H9 (cell line): Measurements from ENCODE around the gene COL28A1. TPM values are rescaled to one million over a fixed set of nuclear protein-coding genes. Genes with fewer than 3 reads are reported as not detected.

Experiments used
- DNase-seq: peaks from one replicate; pipeline ENCODE4 v3.0.0-alpha.2; 2017
- H2AFZ ChIP-seq: one replicate; pipeline ENCODE4 v1.6.1; 2013; ENCODE audit warnings: mild to moderate bottlenecking, low read length, control low read depth, moderate library complexity
- H2AK5ac ChIP-seq: 2 replicates; pipeline ENCODE4 v1.6.1; 2013; ENCODE audit warnings: low read length, control low read depth, mixed read lengths; ENCODE audit not compliant: insufficient read length
- H2BK120ac ChIP-seq: one replicate; pipeline ENCODE4 v1.6.1; 2013; ENCODE audit warnings: low read depth, mild to moderate bottlenecking, low read length, control low read depth, inconsistent platforms; ENCODE audit not compliant: poor library complexity, severe bottlenecking
- H2BK12ac ChIP-seq: 2 replicates; pipeline ENCODE4 v1.6.1; 2013; ENCODE audit warnings: low read length, control low read depth, mixed read lengths, low read depth; ENCODE audit not compliant: insufficient read length
- H2BK15ac ChIP-seq: 2 replicates; pipeline ENCODE4 v1.6.1; 2013; ENCODE audit warnings: low read depth, low read length, control low read depth
- H2BK20ac ChIP-seq: one replicate; pipeline ENCODE4 v1.6.1; 2013; ENCODE audit warnings: low read depth, mild to moderate bottlenecking, low read length, control low read depth, inconsistent platforms; ENCODE audit not compliant: poor library complexity, severe bottlenecking
- H2BK5ac ChIP-seq: 2 replicates; pipeline ENCODE4 v1.6.1; 2013; ENCODE audit warnings: low read length, control low read depth, mixed read lengths; ENCODE audit not compliant: insufficient read length
- H3K14ac ChIP-seq: 2 replicates; pipeline ENCODE4 v1.6.1; 2013; ENCODE audit warnings: low read length, control low read depth; ENCODE audit not compliant: insufficient read depth
- H3K18ac ChIP-seq: 2 replicates; pipeline ENCODE4 v1.6.1; 2013; ENCODE audit warnings: low read depth, mild to moderate bottlenecking, mixed read lengths, low read length, control low read depth; ENCODE audit not compliant: insufficient read length
- H3K23ac ChIP-seq: 2 replicates; pipeline ENCODE4 v1.6.1; 2013; ENCODE audit warnings: low read length, control low read depth, mixed read lengths, low read depth; ENCODE audit not compliant: insufficient read length
- H3K23me2 ChIP-seq: 2 replicates; pipeline ENCODE4 v1.6.1; 2013; ENCODE audit warnings: low read depth, mild to moderate bottlenecking, mixed read lengths, low read length, control low read depth; ENCODE audit not compliant: insufficient read length, poor library complexity, severe bottlenecking
- H3K27ac ChIP-seq: 2 replicates; pipeline ENCODE4 v1.5.1; 2013; ENCODE audit warnings: low read length, control low read depth, mixed read lengths, low read depth; ENCODE audit not compliant: insufficient read length
- H3K27me3 ChIP-seq: 2 replicates; pipeline ENCODE4 v1.6.1; 2013; ENCODE audit warnings: low read length, control low read depth, inconsistent platforms; ENCODE audit not compliant: insufficient read depth
- H3K4ac ChIP-seq: 2 replicates; pipeline ENCODE4 v1.6.1; 2013; ENCODE audit warnings: low read depth, mild to moderate bottlenecking, control low read depth, inconsistent platforms, low read length, moderate library complexity
- H3K4me1 ChIP-seq: 2 replicates; pipeline ENCODE4 v1.6.1; 2013; ENCODE audit warnings: low read length, control low read depth, inconsistent platforms; ENCODE audit not compliant: insufficient read depth
- H3K4me2 ChIP-seq: 2 replicates; pipeline ENCODE4 v1.6.1; 2013; ENCODE audit warnings: low read length, control low read depth, mixed read lengths; ENCODE audit not compliant: insufficient read length, insufficient read depth
- H3K56ac ChIP-seq: 2 replicates; pipeline ENCODE4 v1.6.1; 2013; ENCODE audit warnings: low read depth, mild to moderate bottlenecking, mixed read lengths, low read length, control low read depth; ENCODE audit not compliant: insufficient read length
- H3K79me1 ChIP-seq: 2 replicates; pipeline ENCODE4 v1.6.1; 2013; ENCODE audit warnings: low read depth, mild to moderate bottlenecking, moderate library complexity, low read length, control low read depth, inconsistent platforms; ENCODE audit not compliant: insufficient read depth, poor library complexity, severe bottlenecking
- H3K79me2 ChIP-seq: 2 replicates; pipeline ENCODE4 v1.6.1; 2013; ENCODE audit warnings: low read length, control low read depth, inconsistent platforms; ENCODE audit not compliant: insufficient read depth
- H3K9ac ChIP-seq: 2 replicates; pipeline ENCODE4 v1.6.1; 2013; ENCODE audit warnings: low read length, control low read depth, mixed read lengths; ENCODE audit not compliant: insufficient read length; ENCODE audit errors: extremely low read depth
- H3K9me3 ChIP-seq: one replicate; pipeline ENCODE4 v1.6.1; 2013; ENCODE audit warnings: low read depth, low read length, inconsistent platforms; ENCODE audit not compliant: control insufficient read depth
- H3T11ph ChIP-seq: one replicate; pipeline ENCODE4 v1.6.1; 2013; ENCODE audit warnings: mild to moderate bottlenecking, low read length, control low read depth, inconsistent platforms
- H4K20me1 ChIP-seq: one replicate; pipeline ENCODE4 v1.6.1; 2013; ENCODE audit not compliant: control insufficient read depth, insufficient read length, insufficient read depth
- H4K5ac ChIP-seq: 2 replicates; pipeline ENCODE4 v1.6.1; 2013; ENCODE audit warnings: low read depth, mild to moderate bottlenecking, mixed read lengths, low read length, control low read depth; ENCODE audit not compliant: insufficient read length
- H4K8ac ChIP-seq: replicated peaks from 2 replicates; pipeline ENCODE4 v1.6.1; 2013; ENCODE audit warnings: low read length, control low read depth, mixed read lengths, low read depth; ENCODE audit not compliant: insufficient read length
- H4K91ac ChIP-seq: 2 replicates; pipeline ENCODE4 v1.6.1; 2013; ENCODE audit warnings: low read depth, mild to moderate bottlenecking, moderate library complexity, mixed read lengths, low read length, control low read depth; ENCODE audit not compliant: insufficient read length
- H3K27ac Mint-ChIP-seq, 3 experiments: 2 replicates in 2 of 3; 3 replicates in 1 of 3; pipeline ENCODE4 v1.8.0; 2020 to 2021; ENCODE audit warnings: mixed read lengths in 3 of 3, mild to moderate bottlenecking in 1 of 3, moderate library complexity in 1 of 3
- H3K27me3 Mint-ChIP-seq: 2 replicates; pipeline ENCODE4 v1.8.0; 2021; ENCODE audit warnings: low read depth, mild to moderate bottlenecking, moderate library complexity, mixed read lengths
- H3K36me3 Mint-ChIP-seq, 3 experiments: 2 replicates in 2 of 3; 3 replicates in 1 of 3; pipeline ENCODE4 v1.8.0; 2020 to 2021; ENCODE audit warnings: low read depth in 3 of 3, mixed read lengths in 3 of 3; ENCODE audit not compliant: insufficient read depth in 1 of 3
- H3K4me1 Mint-ChIP-seq, 2 experiments: 2 replicates each; pipeline ENCODE4 v1.8.0; 2020; ENCODE audit warnings: mixed read lengths in 2 of 2
- H3K4me3 Mint-ChIP-seq, 2 experiments: 2 replicates in 1 of 2; 3 replicates in 1 of 2; pipeline ENCODE4 v1.8.0; 2020 to 2021; ENCODE audit warnings: mild to moderate bottlenecking in 2 of 2, mixed read lengths in 2 of 2, moderate library complexity in 1 of 2
- H3K9me3 Mint-ChIP-seq, 2 experiments: 2 replicates in 1 of 2; 3 replicates in 1 of 2; pipeline ENCODE4 v1.8.0; 2020; ENCODE audit warnings: mild to moderate bottlenecking in 2 of 2, mixed read lengths in 2 of 2, moderate library complexity in 1 of 2
- CTCF ChIP-seq: fragments of 200-600 bp; sonication (generic); conservative IDR thresholded peaks from 3 replicates; pipeline ENCODE4 v1.8.0; 2021; ENCODE audit warnings: antibody characterized with exemption, mild to moderate bottlenecking
- WGBS: extraction: QIAGEN DNeasy Blood & Tissue Kit; methylation state at CpG from one replicate; pipeline ENCODE4 v1.1.7; 2013; ENCODE audit warnings: missing lambda C conversion rate, low lambda C conversion rate, mixed read lengths; ENCODE audit not compliant: insufficient read length; ENCODE audit errors: extremely low coverage; 5-methylcytosine and 5-hydroxymethylcytosine counted together
- total RNA-seq: library from RNA; stranded (reverse); gene quantifications from 2 replicates; pipeline ENCODE4 v1.2.1, GENCODE V29; 2021

Gene COL28A1
- total RNA-seq, 1 experiment from 2014 or later: 0.66 TPM

GRCh38 chr7:7498856-7499255 is 36.8 kb downstream of the COL28A1 start:
- no peaks in the 10 kb centered on the region for H4K20me1 ChIP-seq
- H3K4me2 ChIP-seq: no peak overlapping the region
- H3K14ac ChIP-seq: no peak overlapping the region
- no peak overlapping the region for H3K18ac ChIP-seq
- H3K4ac ChIP-seq: no peak overlapping the region
- no peak for TF ChIP-seq CTCF
- no peaks in the 10 kb centered on the region for H3K23me2 ChIP-seq
- no peak overlapping the region for H2AFZ ChIP-seq
- no peaks in the 10 kb centered on the region for H3K9me3 ChIP-seq
- H4K5ac ChIP-seq: no peak overlapping the region
- H2BK5ac ChIP-seq: no peak overlapping the region
- no peak overlapping the region for H2BK20ac ChIP-seq
- H2BK12ac ChIP-seq: no peak overlapping the region
- WGBS: no CpG with 5 or more reads among the region's 6 CpGs
- no peaks in the 10 kb centered on the region for H3K27me3 ChIP-seq
- no peak overlapping the region for H3K9ac ChIP-seq
- H3K27ac ChIP-seq: no peak overlapping the region
- no peak overlapping the region for H3K27ac Mint-ChIP-seq
- no peaks in the 10 kb centered on the region for H3K4me1 ChIP-seq
- H4K8ac ChIP-seq: no peak overlapping the region
- no peak overlapping the region for H2AK5ac ChIP-seq
- H3K23ac ChIP-seq: no peak overlapping the region
- H2BK120ac ChIP-seq: no peak overlapping the region
- no peak for DNase-seq
- no peak overlapping the region; the same call in 1 of the 2 replicates for H2BK15ac ChIP-seq
- H3T11ph ChIP-seq: no peak overlapping the region
- no peaks in the 10 kb centered on the region; the same call in 1 of the 2 replicates for H3K27me3 Mint-ChIP-seq
- H3K9me3 Mint-ChIP-seq: no peaks in the 10 kb centered on the region
- H3K79me1 ChIP-seq: no peaks in the 10 kb centered on the region
- H3K4me3 Mint-ChIP-seq: no peak overlapping the region
- H3K79me2 ChIP-seq: no peaks in the 10 kb centered on the region
- H3K56ac ChIP-seq: no peak overlapping the region
- H3K4me1 Mint-ChIP-seq: no peaks in the 10 kb centered on the region
- H3K36me3 Mint-ChIP-seq: no peaks in the 10 kb centered on the region
- H4K91ac ChIP-seq: no peak overlapping the region
